Spleen (tissue), 11 donors: ENCODE data around the gene DIRAS1. TPM values are rescaled to one million over a fixed set of nuclear protein-coding genes. Genes with fewer than 3 reads are reported as not detected.

ENCODE experiments used
- DNase-seq: peaks from one replicate; pipeline ENCODE4 v3.0.0-alpha.2; 2020
- H3K27ac ChIP-seq, 8 donors: fragments of 200-600 bp; sonication (generic) in 7 of 8; 1 replicate in 4 of 8; 2 replicates in 4 of 8; pipeline versions ENCODE4 v1.5.0 to v1.8.0; 2016 to 2021; ENCODE audit warnings: inconsistent platforms in 4 of 8, mild to moderate bottlenecking in 4 of 8, moderate library complexity in 1 of 8
- H3K27me3 ChIP-seq, 7 donors: fragments of 200-600 bp; sonication (generic) in 6 of 7; replicated peaks in 1 of 7; 1 replicate in 4 of 7; 2 replicates in 3 of 7; pipeline versions ENCODE4 v1.5.0 to v1.8.0; 2016 to 2021; ENCODE audit warnings: inconsistent platforms in 3 of 7, mild to moderate bottlenecking in 1 of 7
- H3K36me3 ChIP-seq, 6 donors: fragments of 200-600 bp; sonication (generic) in 5 of 6; 1 replicate in 4 of 6; 2 replicates in 2 of 6; pipeline versions ENCODE4 v1.5.0 to v1.8.0; 2016 to 2021; ENCODE audit warnings: inconsistent platforms in 2 of 6
- H3K4me1 ChIP-seq, 6 donors: fragments of 200-600 bp; sonication (generic) in 5 of 6; 1 replicate in 3 of 6; 2 replicates in 3 of 6; pipeline versions ENCODE4 v1.5.0 to v1.8.0; 2016 to 2021; ENCODE audit warnings: inconsistent platforms in 3 of 6
- H3K4me3 ChIP-seq, 8 donors: fragments of 200-600 bp; sonication (generic) in 7 of 8; 1 replicate in 4 of 8; 2 replicates in 4 of 8; pipeline versions ENCODE4 v1.5.0 to v1.8.0; 2016 to 2021; ENCODE audit warnings: inconsistent platforms in 4 of 8, mild to moderate bottlenecking in 4 of 8, moderate library complexity in 2 of 8
- H3K9me3 ChIP-seq, 8 donors: fragments of 200-600 bp; sonication (generic) in 7 of 8; 1 replicate in 4 of 8; 2 replicates in 4 of 8; pipeline versions ENCODE4 v1.5.0 to v1.8.0; 2016 to 2021; ENCODE audit warnings: inconsistent platforms in 4 of 8
- CTCF ChIP-seq, 11 experiments: fragments of 200-600 bp in 7 of 11; fragments of 450-650 bp in 4 of 11; sonication (generic) in 4 of 11; IDR thresholded peaks in 8 of 11; conservative IDR thresholded peaks in 3 of 11; 1 replicate in 7 of 11; 2 replicates in 4 of 11; pipeline versions ENCODE4 v1.4.0 to v1.8.0; 2016 to 2021; ENCODE audit warnings: antibody characterized with exemption in 11 of 11, inconsistent platforms in 4 of 11, mild to moderate bottlenecking in 1 of 11
- POLR2A ChIP-seq, 3 donors: fragments of 450-650 bp; IDR thresholded peaks; one replicate each; pipeline ENCODE4 v1.5.1; 2017; ENCODE audit warnings: antibody characterized with exemption in 3 of 3, mild to moderate bottlenecking in 1 of 3
- POLR2AphosphoS5 ChIP-seq, 3 donors: sonication (generic); formaldehyde crosslinking; IDR thresholded peaks; one replicate each; pipeline ENCODE4 v1.5.1; 2017; ENCODE audit warnings: antibody characterized with exemption in 3 of 3
- WGBS, 5 donors: extraction: QIAGEN DNeasy Blood & Tissue Kit in 3 of 5; methylation state at CpG; one replicate each; pipeline versions ENCODE4 v1.1.5 to v1.1.7; 2013 to 2018; 5-methylcytosine and 5-hydroxymethylcytosine counted together
- intact Hi-C: fragments of 100-400 bp; cut with DNase I; formaldehyde crosslinking; loops from one replicate; pipeline ENCODE4 v1.15.0; 2023; ENCODE audit warnings: low total_unique reads
- polyA plus RNA-seq, 3 donors: library from polyadenylated mRNA; stranded (reverse); fragments of 200-250 nt; gene quantifications; one replicate each; pipeline ENCODE4 v1.2.1, GENCODE V29; 2013
- total RNA-seq, 7 donors: library from RNA; depleted of rRNA in 3 of 7; stranded (reverse); fragments of >200 nt in 3 of 7; fragmentation: NEBNext Ultra II Directional in 4 of 7; extraction: Animal tissue kit (Norgen Biotek cat#: 25700) in 4 of 7; gene quantifications; one replicate each; pipeline versions ENCODE4 v1.1.0 to v1.2.1, GENCODE V29; 2016 to 2021
- donor health status: healthy with polysubstance abuse.
- donor health status: DM: no; HTN: no; CAD: no; lungs with moderate emphysema.
- donor health status: DM: no; HTN: no; CAD: no.
- donor health status: Bipolar disorder and iron deficiency.
- donor health status: healthy.
- donor health status: DM: no; HTN: no; CAD: no.
- donor health status: DM: yes; HTN: yes; CAD: no.

DIRAS1 gene
- total and polyA plus RNA-seq, 10 donors = 1.3 to 17.1 (median 3.5) TPM

GRCh38 chr19:2731181-2731995, 10.2 kb upstream of the DIRAS1 start:
- intact Hi-C loops = no loop called here
- H3K27ac ChIP-seq = no peak overlapping the region
- DNase-seq = no peak
- peaks cover 0 to 4% (median 0%) of the 10 kb centered on the region in 8 donors for H3K9me3 ChIP-seq
- H3K27me3 ChIP-seq = peaks cover 0 to 16% (median 0%) of the 10 kb centered on the region in 7 donors
- H3K4me3 ChIP-seq = no peak overlapping the region
- WGBS, 5 donors = 84 to 91% (median 88%) methylated on average over 25 to 41 of the region's 41 CpGs
- TF ChIP-seq CTCF (IDR thresholded peaks at IDR 0.05 in 8 of 11, conservative IDR thresholded peaks at IDR 0.05 in 3 of 11) (no peak), POLR2A (IDR thresholded peaks at IDR 0.05) (no peak), POLR2AphosphoS5 (IDR thresholded peaks at IDR 0.05) (no peak)
- peaks cover 0 to 55% (median 42%) of the 10 kb centered on the region in 6 donors for H3K36me3 ChIP-seq
- peaks cover 0 to 26% (median 13%) of the 10 kb centered on the region in 6 donors for H3K4me1 ChIP-seq

- no peak overlapping the region for H3K27ac ChIP-seq
- 88 to 94% (median 90%) methylated on average over 23 to 26 of the region's 26 CpGs for WGBS, 5 donors
- H3K36me3 ChIP-seq = peaks cover 0 to 43% (median 31%) of the 10 kb centered on the region in 6 donors
- no peaks in the 10 kb centered on the region for H3K9me3 ChIP-seq
- intact Hi-C loops = no loop called here
- DNase-seq = no peak
- H3K4me3 ChIP-seq = no peak overlapping the region
- H3K27me3 ChIP-seq = peaks cover 0 to 29% (median 0%) of the 10 kb centered on the region in 7 donors
- TF ChIP-seq POLR2AphosphoS5 (IDR thresholded peaks at IDR 0.05) (no peak), CTCF (IDR thresholded peaks at IDR 0.05 in 8 of 11, conservative IDR thresholded peaks at IDR 0.05 in 3 of 11) (no peak), POLR2A (IDR thresholded peaks at IDR 0.05) (no peak)
- peaks cover 0 to 30% (median 15%) of the 10 kb centered on the region in 6 donors for H3K4me1 ChIP-seq
These were observed 9.0 kb upstream of the DIRAS1 start for GRCh38 chr19:2729943-2730818.

GRCh38 chr19:2728783-2729387, 7.7 kb upstream of the DIRAS1 start:
- intact Hi-C loops = no loop called here
- TF ChIP-seq POLR2A (IDR thresholded peaks at IDR 0.05) = no peak
- peak in 1 of 3 donors; percentile 7 for TF ChIP-seq POLR2AphosphoS5 (IDR thresholded peaks at IDR 0.05)
- no peak for TF ChIP-seq CTCF (IDR thresholded peaks at IDR 0.05 in 8 of 11, conservative IDR thresholded peaks at IDR 0.05 in 3 of 11)
- H3K4me1 ChIP-seq = peaks cover 0 to 21% (median 10%) of the 10 kb centered on the region in 6 donors

More at GRCh38 chr19:2728783-2729387, 7.7 kb upstream of the DIRAS1 start:
- DNase-seq = no peak
- Histone ChIP-seq H3K9me3 (no peaks in the 10 kb centered on the region), H3K4me3 (no peak overlapping the region), H3K27ac (no peak overlapping the region), H3K27me3 (peaks cover 0 to 38% (median 0%) of the 10 kb centered on the region in 7 donors), H3K36me3 (peaks cover 0 to 30% (median 21%) of the 10 kb centered on the region in 6 donors)
- 81 to 87% (median 85%) methylated on average over 9 to 23 of the region's 23 CpGs for WGBS, 5 donors
